ENCODE results near the gene COPZ2. TPM values are rescaled to one million over a fixed set of nuclear protein-coding genes. Genes with fewer than 3 reads are reported as not detected.

COPZ2 gene
- total RNA-seq, 1 experiment from 2014 or later: not detected

DNA sequence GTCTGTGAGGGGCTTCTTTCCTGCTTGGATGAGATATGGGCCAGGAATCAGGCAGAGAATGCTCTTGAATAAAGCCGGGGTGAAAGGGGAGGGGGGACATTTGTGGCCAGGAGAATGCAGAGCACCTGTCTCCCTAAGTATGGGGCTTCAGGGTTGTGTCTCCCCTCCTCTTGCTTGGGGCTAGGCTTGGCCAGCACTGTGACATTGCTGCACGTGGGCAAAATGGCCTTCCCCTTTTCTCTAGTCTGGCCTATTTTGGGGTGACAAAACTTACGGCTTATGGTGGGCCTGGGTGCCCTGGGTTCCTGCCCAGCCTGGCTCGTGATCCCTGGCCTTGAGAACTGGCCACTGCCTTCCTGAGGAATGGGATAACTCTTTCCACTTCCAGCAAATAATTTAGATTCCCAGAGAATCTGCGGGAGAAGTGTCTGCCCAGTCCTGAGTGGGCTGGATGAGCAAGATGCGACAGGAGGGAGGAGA is 16.2 kb upstream of the COPZ2 start:
- no TSS peak for BruUV-seq (replicated peaks)

DNA sequence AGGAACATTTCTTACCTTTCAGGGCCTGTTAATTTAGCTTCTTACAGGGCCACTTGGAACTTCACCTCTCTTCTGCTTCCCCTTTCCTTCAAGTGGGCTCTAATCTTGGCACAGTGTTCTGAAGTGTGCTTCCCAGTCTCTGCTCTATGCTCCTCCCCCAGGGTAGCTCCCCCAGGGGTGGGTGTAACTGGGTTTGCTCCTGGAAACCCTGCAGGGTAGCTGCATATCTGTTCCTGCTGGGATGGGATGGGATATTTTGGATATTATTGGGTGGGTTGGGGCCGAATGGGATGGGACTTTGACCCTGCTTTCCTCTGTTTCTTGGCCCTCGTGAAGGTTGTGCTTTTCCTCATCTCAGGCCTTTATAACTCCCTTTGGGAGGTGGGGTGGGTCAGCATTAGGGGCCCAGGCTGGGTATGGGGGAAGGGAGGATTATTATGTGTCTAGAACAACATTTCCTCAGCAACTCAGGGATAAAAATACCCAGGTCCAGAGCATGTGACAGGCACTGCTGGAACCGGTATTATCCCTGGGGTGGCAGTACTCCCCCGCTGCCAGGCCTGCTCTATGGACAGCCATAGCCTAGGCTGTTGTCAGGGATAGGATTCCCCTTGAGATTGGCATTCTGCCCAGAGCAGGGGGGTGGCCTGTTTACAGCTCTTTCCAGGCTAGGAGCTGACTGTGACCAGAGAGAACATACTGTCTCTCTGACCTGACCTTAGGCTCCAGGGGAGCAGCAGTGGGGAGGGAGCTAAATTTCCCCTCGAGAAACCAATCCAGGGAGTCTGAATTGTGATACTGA is 15.6 kb upstream of the COPZ2 start:
- peak; percentile 81 for DNase-seq (ENCODE audit: low spot score)
- BruUV-seq (replicated peaks): no TSS peak
- peaks cover 46% of the 10 kb centered on the region for H3K36me3 ChIP-seq (ENCODE audit: insufficient read depth, low read length, poor library complexity, severe bottlenecking)
- H3K9me3 ChIP-seq (ENCODE audit: low read depth, low read length, poor library complexity, severe bottlenecking): no peaks in the 10 kb centered on the region
- H3K4me3 ChIP-seq (ENCODE audit: low read depth, low read length, poor library complexity, severe bottlenecking): peak overlapping the region; percentile 15
- POLR2A ChIA-PET (ENCODE audit: low non-redundant PET): interaction anchor here (0.5 kb wide), 1 partner anchor 15 kb away, joined by 3 read pairs; no protein-coding TSS in a partner anchor
- H3K27me3 ChIP-seq (replicated peaks; ENCODE audit: insufficient read depth, low read depth, low read length, poor library complexity): no peaks in the 10 kb centered on the region
- CTCF ChIA-PET: interaction anchor here (0.6 kb wide), 2 partner anchors 105 to 298 kb away, joined by 3 to 6 read pairs; no protein-coding TSS in a partner anchor
- TF ChIP-seq EZH2 (IDR thresholded peaks at IDR 0.05; ENCODE audit: borderline replicate concordance, low read depth, low read length, poor library complexity, severe bottlenecking): no peak
- TF ChIP-seq, protein P1, sequence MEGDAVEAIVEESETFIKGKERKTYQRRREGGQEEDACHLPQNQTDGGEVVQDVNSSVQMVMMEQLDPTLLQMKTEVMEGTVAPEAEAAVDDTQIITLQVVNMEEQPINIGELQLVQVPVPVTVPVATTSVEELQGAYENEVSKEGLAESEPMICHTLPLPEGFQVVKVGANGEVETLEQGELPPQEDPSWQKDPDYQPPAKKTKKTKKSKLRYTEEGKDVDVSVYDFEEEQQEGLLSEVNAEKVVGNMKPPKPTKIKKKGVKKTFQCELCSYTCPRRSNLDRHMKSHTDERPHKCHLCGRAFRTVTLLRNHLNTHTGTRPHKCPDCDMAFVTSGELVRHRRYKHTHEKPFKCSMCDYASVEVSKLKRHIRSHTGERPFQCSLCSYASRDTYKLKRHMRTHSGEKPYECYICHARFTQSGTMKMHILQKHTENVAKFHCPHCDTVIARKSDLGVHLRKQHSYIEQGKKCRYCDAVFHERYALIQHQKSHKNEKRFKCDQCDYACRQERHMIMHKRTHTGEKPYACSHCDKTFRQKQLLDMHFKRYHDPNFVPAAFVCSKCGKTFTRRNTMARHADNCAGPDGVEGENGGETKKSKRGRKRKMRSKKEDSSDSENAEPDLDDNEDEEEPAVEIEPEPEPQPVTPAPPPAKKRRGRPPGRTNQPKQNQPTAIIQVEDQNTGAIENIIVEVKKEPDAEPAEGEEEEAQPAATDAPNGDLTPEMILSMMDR (conservative IDR thresholded peaks at IDR 0.05; ENCODE audit: low read depth, low read length): no peak
- intact Hi-C loops (cut with micrococcal nuclease; ENCODE audit: unreplicated experiment): no loop called here
- H3K27ac ChIP-seq (ENCODE audit: low read depth, low read length, poor library complexity, severe bottlenecking): peak overlapping the region; percentile 93
- H3K4me1 ChIP-seq (ENCODE audit: insufficient read depth, low read length, poor library complexity, severe bottlenecking): peaks cover 71% of the 10 kb centered on the region

More for the DNA sequence above, 16.2 kb upstream of the COPZ2 start:
- no peak for DNase-seq (ENCODE audit: low spot score)
- Histone ChIP-seq H3K27ac (ENCODE audit: low read depth, low read length, poor library complexity, severe bottlenecking) (peak overlapping the region; percentile 93), H3K27me3 (replicated peaks; ENCODE audit: insufficient read depth, low read depth, low read length, poor library complexity) (no peaks in the 10 kb centered on the region), H3K36me3 (ENCODE audit: insufficient read depth, low read length, poor library complexity, severe bottlenecking) (peaks cover 53% of the 10 kb centered on the region), H3K4me1 (ENCODE audit: insufficient read depth, low read length, poor library complexity, severe bottlenecking) (peaks cover 71% of the 10 kb centered on the region), H3K9me3 (ENCODE audit: low read depth, low read length, poor library complexity, severe bottlenecking) (no peaks in the 10 kb centered on the region), H3K4me3 (ENCODE audit: low read depth, low read length, poor library complexity, severe bottlenecking) (peak overlapping the region; percentile 7)
- intact Hi-C loops (cut with micrococcal nuclease; ENCODE audit: unreplicated experiment): loop anchor here (1.0 kb wide), 1 partner anchor 13 kb away; no protein-coding TSS in a partner anchor
- CTCF ChIA-PET: interaction anchor here (0.6 to 1.7 kb wide), 3 partner anchors 13 to 104 kb away, joined by 3 to 7 read pairs (median 4); no protein-coding TSS in a partner anchor
- TF ChIP-seq EZH2 (IDR thresholded peaks at IDR 0.05; ENCODE audit: borderline replicate concordance, low read depth, low read length, poor library complexity, severe bottlenecking): no peak
- TF ChIP-seq, protein P1 (conservative IDR thresholded peaks at IDR 0.05; ENCODE audit: low read depth, low read length): no peak
- POLR2A ChIA-PET (ENCODE audit: low non-redundant PET): interaction anchor here (0.5 to 0.6 kb wide), 2 partner anchors 15 to 62 kb away, joined by 3 to 4 read pairs; no protein-coding TSS in a partner anchor

DNA sequence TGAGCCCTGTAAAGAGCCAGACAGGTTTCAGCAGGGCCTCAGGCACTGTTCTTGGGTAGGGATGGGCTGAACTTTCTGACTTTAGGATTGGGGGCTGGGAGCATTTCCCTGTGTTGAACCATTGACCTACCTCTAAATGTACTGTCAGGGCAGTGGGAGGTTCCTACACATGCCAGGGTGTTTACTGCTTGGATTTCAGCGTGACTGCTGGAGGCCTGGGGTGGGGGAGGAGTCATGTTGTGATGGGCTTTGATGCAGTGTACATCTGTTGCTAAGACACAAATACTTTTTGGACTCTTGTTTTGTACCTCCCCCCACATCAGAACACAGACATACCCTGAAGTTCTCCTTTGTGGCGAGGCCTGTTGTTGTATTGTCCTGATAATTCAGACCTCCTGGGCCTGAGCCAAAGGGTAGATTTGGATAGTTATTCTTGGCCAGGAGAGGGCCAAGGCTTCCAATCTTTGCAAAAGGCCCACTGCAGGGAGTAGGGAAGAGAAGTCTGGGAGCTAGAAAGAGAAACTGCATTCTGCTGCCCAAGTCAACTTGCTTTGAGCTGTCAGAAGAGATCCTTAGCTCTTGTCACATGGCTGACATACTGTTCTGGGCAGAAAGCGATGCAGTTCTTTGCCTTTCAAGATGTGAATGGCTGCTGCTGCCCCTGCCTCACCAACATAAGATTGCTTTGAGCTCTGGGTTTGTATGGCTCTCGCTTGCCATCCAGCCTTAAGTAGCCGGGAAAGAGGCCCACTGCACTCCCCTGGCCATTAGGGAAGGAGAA is 14.3 kb upstream of the COPZ2 start:
- ChIA-PET POLR2A (ENCODE audit: low non-redundant PET) (no interaction called here), CTCF (no interaction called here)
- Histone ChIP-seq H3K9me3 (ENCODE audit: low read depth, low read length, poor library complexity, severe bottlenecking) (no peaks in the 10 kb centered on the region), H3K4me1 (ENCODE audit: insufficient read depth, low read length, poor library complexity, severe bottlenecking) (peaks cover 74% of the 10 kb centered on the region), H3K4me3 (ENCODE audit: low read depth, low read length, poor library complexity, severe bottlenecking) (no peak overlapping the region), H3K36me3 (ENCODE audit: insufficient read depth, low read length, poor library complexity, severe bottlenecking) (peaks cover 34% of the 10 kb centered on the region), H3K27ac (ENCODE audit: low read depth, low read length, poor library complexity, severe bottlenecking) (peak overlapping the region; percentile 93), H3K27me3 (replicated peaks; ENCODE audit: insufficient read depth, low read depth, low read length, poor library complexity) (no peaks in the 10 kb centered on the region)
- intact Hi-C loops (cut with micrococcal nuclease; ENCODE audit: unreplicated experiment): no loop called here
- no TSS peak for BruUV-seq (replicated peaks)
- DNase-seq (ENCODE audit: low spot score): peak; percentile 39
- TF ChIP-seq EZH2 (IDR thresholded peaks at IDR 0.05; ENCODE audit: borderline replicate concordance, low read depth, low read length, poor library complexity, severe bottlenecking): no peak
- TF ChIP-seq, protein P1 (conservative IDR thresholded peaks at IDR 0.05; ENCODE audit: low read depth, low read length): no peak
